T-helper 1 cell treated with Interleukin-12 subunit alpha and Interleukin-12 subunit beta and Interleukin-4 antibody, amounts not matched to agents 30 μg/mL and 1 μg/mL, for 36 hours (primary cell): ENCODE measurements around the gene C2CD2L.
"Not testable (repeated sequence)": the region's sequence is repeated elsewhere in the genome, so short reads cannot be mapped to it uniquely, and the experiment has no call there.

ENCODE experiments used
- H3K27ac Mint-ChIP-seq: one replicate; pipeline ENCODE4 v1.8.0; 2021; ENCODE audit warnings: mild to moderate bottlenecking, mixed read lengths
- H3K27me3 Mint-ChIP-seq: one replicate; pipeline ENCODE4 v1.8.0; 2021; ENCODE audit warnings: low read depth, mixed read lengths
- H3K36me3 Mint-ChIP-seq: one replicate; pipeline ENCODE4 v1.8.0; 2021; ENCODE audit warnings: low read depth, mixed read lengths
- H3K4me1 Mint-ChIP-seq: one replicate; pipeline ENCODE4 v1.8.0; 2021; ENCODE audit warnings: low read depth, mixed read lengths
- H3K4me3 Mint-ChIP-seq: one replicate; pipeline ENCODE4 v1.8.0; 2021; ENCODE audit warnings: mild to moderate bottlenecking, moderate library complexity, mixed read lengths
- H3K9me3 Mint-ChIP-seq: one replicate; pipeline ENCODE4 v1.8.0; 2021; ENCODE audit warnings: mixed read lengths

The C2CD2L gene

GRCh38 chr11:119106564-119107537, at the start of gene C2CD2L:
Gene C2CD2L (plus strand): TSS chr11:119107344. CDS start chr11:119107742, 398 bp downstream.
- Mint-ChIP-seq H3K27ac (peak within 1 kb of the TSS; percentile 91), H3K4me3 (peak within 1 kb of the TSS; percentile 91), H3K36me3 (peaks cover 22% of the 10 kb centered on the region), H3K9me3 (no peaks in the 10 kb centered on the region), H3K4me1 (peaks cover 34% of the 10 kb centered on the region), H3K27me3 (no peaks in the 10 kb centered on the region)

GRCh38 chr11:119059128-119059527, 48.0 kb upstream of the C2CD2L start:
- H3K27me3 Mint-ChIP-seq, H3K27ac Mint-ChIP-seq, H3K9me3 Mint-ChIP-seq, H3K4me3 Mint-ChIP-seq: not testable (repeated sequence)
- peaks cover 17% of the 10 kb centered on the region for H3K36me3 Mint-ChIP-seq
- H3K4me1 Mint-ChIP-seq: peaks cover 23% of the 10 kb centered on the region

GRCh38 chr11:119061256-119061655, 45.9 kb upstream of the C2CD2L start:
- Mint-ChIP-seq H3K4me3 (no peak overlapping the region), H3K9me3 (no peaks in the 10 kb centered on the region), H3K4me1 (peaks cover 20% of the 10 kb centered on the region), H3K36me3 (peaks cover 5% of the 10 kb centered on the region), H3K27ac (no peak overlapping the region), H3K27me3 (no peaks in the 10 kb centered on the region)

- no peak overlapping the region for H3K4me3 Mint-ChIP-seq
- H3K4me1 Mint-ChIP-seq: peaks cover 26% of the 10 kb centered on the region
- H3K27ac Mint-ChIP-seq: no peak overlapping the region
- peaks cover 3% of the 10 kb centered on the region for H3K36me3 Mint-ChIP-seq
- no peaks in the 10 kb centered on the region for H3K9me3 Mint-ChIP-seq
- H3K27me3 Mint-ChIP-seq: no peaks in the 10 kb centered on the region
These were observed 44.4 kb upstream of the C2CD2L start for GRCh38 chr11:119062779-119063178.

- H3K4me3 Mint-ChIP-seq: peak overlapping the region; percentile 37
- H3K4me1 Mint-ChIP-seq: peaks cover 30% of the 10 kb centered on the region
- no peaks in the 10 kb centered on the region for H3K27me3 Mint-ChIP-seq
- peak overlapping the region; percentile 55 for H3K27ac Mint-ChIP-seq
- peaks cover 8% of the 10 kb centered on the region for H3K36me3 Mint-ChIP-seq
- no peaks in the 10 kb centered on the region for H3K9me3 Mint-ChIP-seq
These were observed 41.8 kb upstream of the C2CD2L start for GRCh38 chr11:119065369-119065768.

GRCh38 chr11:119067371-119068222, 39.5 kb upstream of the C2CD2L start, which contains the start of gene VPS11:
Gene VPS11 (plus strand): TSS chr11:119067818. CDS start chr11:119067824, 6 bp downstream.
- Mint-ChIP-seq H3K27me3 (no peaks in the 10 kb centered on the region), H3K27ac (peak within 1 kb of the TSS; percentile 96), H3K9me3 (no peaks in the 10 kb centered on the region), H3K4me3 (peak within 1 kb of the TSS; percentile 90), H3K36me3 (peaks cover 10% of the 10 kb centered on the region), H3K4me1 (peaks cover 30% of the 10 kb centered on the region)

GRCh38 chr11:119077839-119078238, 29.3 kb upstream of the C2CD2L start:
- Mint-ChIP-seq H3K4me3 (no peak overlapping the region), H3K4me1 (no peaks in the 10 kb centered on the region), H3K36me3 (peaks cover 49% of the 10 kb centered on the region), H3K27ac (no peak overlapping the region), H3K27me3 (no peaks in the 10 kb centered on the region), H3K9me3 (no peaks in the 10 kb centered on the region)

GRCh38 chr11:119078675-119079420, 28.3 kb upstream of the C2CD2L start:
- no peak overlapping the region for H3K4me3 Mint-ChIP-seq
- no peaks in the 10 kb centered on the region for H3K4me1 Mint-ChIP-seq
- no peak overlapping the region for H3K27ac Mint-ChIP-seq
- H3K9me3 Mint-ChIP-seq: no peaks in the 10 kb centered on the region
- H3K36me3 Mint-ChIP-seq: peaks cover 43% of the 10 kb centered on the region
- no peaks in the 10 kb centered on the region for H3K27me3 Mint-ChIP-seq

- H3K27ac Mint-ChIP-seq: no peak overlapping the region
- H3K36me3 Mint-ChIP-seq: peaks cover 41% of the 10 kb centered on the region
- H3K4me3 Mint-ChIP-seq: no peak overlapping the region
- no peaks in the 10 kb centered on the region for H3K27me3 Mint-ChIP-seq
- no peaks in the 10 kb centered on the region for H3K9me3 Mint-ChIP-seq
- peaks cover 14% of the 10 kb centered on the region for H3K4me1 Mint-ChIP-seq
These were observed 25.4 kb upstream of the C2CD2L start for GRCh38 chr11:119081682-119082260.

- H3K4me3 Mint-ChIP-seq: peak within 1 kb of the TSS; percentile 91
- peak within 1 kb of the TSS; percentile 92 for H3K27ac Mint-ChIP-seq
- H3K27me3 Mint-ChIP-seq: no peaks in the 10 kb centered on the region
- peaks cover 23% of the 10 kb centered on the region for H3K36me3 Mint-ChIP-seq
- no peaks in the 10 kb centered on the region for H3K9me3 Mint-ChIP-seq
- peaks cover 23% of the 10 kb centered on the region for H3K4me1 Mint-ChIP-seq
These were observed 22.3 kb upstream of the C2CD2L start, which contains the start of gene HMBS for GRCh38 chr11:119084663-119085436. Gene HMBS (plus strand): TSS chr11:119084881. CDS start chr11:119085034, 153 bp downstream.

GRCh38 chr11:119085437-119085847, 21.7 kb upstream of the C2CD2L start:
- no peaks in the 10 kb centered on the region for H3K27me3 Mint-ChIP-seq
- peak overlapping the region; percentile 92 for H3K27ac Mint-ChIP-seq
- no peaks in the 10 kb centered on the region for H3K9me3 Mint-ChIP-seq
- H3K4me1 Mint-ChIP-seq: peaks cover 23% of the 10 kb centered on the region
- H3K36me3 Mint-ChIP-seq: peaks cover 18% of the 10 kb centered on the region
- peak overlapping the region; percentile 91 for H3K4me3 Mint-ChIP-seq

GRCh38 chr11:119087123-119087522, 20.0 kb upstream of the C2CD2L start:
- Mint-ChIP-seq H3K9me3 (no peaks in the 10 kb centered on the region), H3K36me3 (peaks cover 8% of the 10 kb centered on the region), H3K27me3 (no peaks in the 10 kb centered on the region), H3K4me3 (peak overlapping the region; percentile 34), H3K4me1 (peaks cover 28% of the 10 kb centered on the region), H3K27ac (no peak overlapping the region)

- peak overlapping the region; percentile 63 for H3K27ac Mint-ChIP-seq
- no peaks in the 10 kb centered on the region for H3K9me3 Mint-ChIP-seq
- peaks cover 11% of the 10 kb centered on the region for H3K36me3 Mint-ChIP-seq
- peaks cover 34% of the 10 kb centered on the region for H3K4me1 Mint-ChIP-seq
- H3K27me3 Mint-ChIP-seq: no peaks in the 10 kb centered on the region
- no peak overlapping the region for H3K4me3 Mint-ChIP-seq
These were observed 19.4 kb upstream of the C2CD2L start for GRCh38 chr11:119087747-119088241.
